Measurements from ENCODE around the gene SAP130.

The SAP130 gene

DNA sequence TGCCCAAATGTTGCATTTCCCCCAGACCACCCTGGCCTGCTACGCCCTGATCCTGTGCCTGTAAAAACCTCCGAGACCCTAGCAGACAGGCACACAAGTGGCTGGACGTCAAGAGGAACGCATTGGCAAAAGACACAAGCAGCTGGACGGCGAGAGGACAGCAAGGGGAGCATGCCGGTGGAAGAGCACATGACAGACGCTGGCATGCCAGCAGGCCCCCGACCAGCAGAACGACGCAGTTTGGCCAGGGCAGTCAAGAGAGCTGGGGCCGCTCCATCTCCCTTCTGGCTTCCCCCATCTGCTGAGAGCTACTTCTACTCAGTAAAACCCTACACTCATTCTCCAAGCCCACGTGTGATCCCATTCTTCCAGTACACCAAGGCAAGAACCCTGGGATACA is 42.1 kb downstream of the SAP130 start:
- Histone ChIP-seq H3K9me3 (ENCODE audit: low read depth, low read length) (no peaks in the 10 kb centered on the region), H3K36me3 (ENCODE audit: insufficient read depth, low read length) (peaks cover 66% of the 10 kb centered on the region), H3K4me3 (no peak overlapping the region), H3K9ac (ENCODE audit: insufficient read length) (no peak overlapping the region), H3K27ac (no peak overlapping the region)
- TF ChIP-seq EZH2 (IDR thresholded peaks at IDR 0.05), result no peak
- TF ChIP-seq POLR2AphosphoS5 (IDR thresholded peaks at IDR 0.05; ENCODE audit: borderline replicate concordance, low read depth, low read length), result no peak
- TF ChIP-seq FOXP2 (optimal IDR thresholded peaks at IDR 0.05; ENCODE audit: control extremely low read depth, extremely low read length, insufficient read depth), result no peak
- no peak for DNase-seq (ENCODE audit: low read depth, low spot score)

GRCh38 chr2:127985026-127985734 is 42.7 kb downstream of the SAP130 start:
- no peak for DNase-seq (ENCODE audit: low read depth, low spot score)
- peaks cover 62% of the 10 kb centered on the region for H3K36me3 ChIP-seq (ENCODE audit: insufficient read depth, low read length)

GRCh38 chr2:127984551-127984950 is 43.3 kb downstream of the SAP130 start:
- no peak for DNase-seq (ENCODE audit: low read depth, low spot score)
- Histone ChIP-seq H3K9ac (ENCODE audit: insufficient read length) (no peak overlapping the region), H3K9me3 (ENCODE audit: low read depth, low read length) (no peaks in the 10 kb centered on the region), H3K27ac (no peak overlapping the region), H3K4me3 (no peak overlapping the region), H3K36me3 (ENCODE audit: insufficient read depth, low read length) (peaks cover 60% of the 10 kb centered on the region)
- TF ChIP-seq EZH2 (IDR thresholded peaks at IDR 0.05), result no peak
- no peak for TF ChIP-seq POLR2AphosphoS5 (IDR thresholded peaks at IDR 0.05; ENCODE audit: borderline replicate concordance, low read depth, low read length)
- TF ChIP-seq FOXP2 (optimal IDR thresholded peaks at IDR 0.05; ENCODE audit: control extremely low read depth, extremely low read length, insufficient read depth), result no peak

More at GRCh38 chr2:127985026-127985734, 42.7 kb downstream of the SAP130 start:
- no peak overlapping the region for H3K9ac ChIP-seq (ENCODE audit: insufficient read length)
- no peak overlapping the region for H3K4me3 ChIP-seq
- H3K27ac ChIP-seq, result no peak overlapping the region
- no peaks in the 10 kb centered on the region for H3K9me3 ChIP-seq (ENCODE audit: low read depth, low read length)
- TF ChIP-seq POLR2AphosphoS5 (IDR thresholded peaks at IDR 0.05; ENCODE audit: borderline replicate concordance, low read depth, low read length) (no peak), EZH2 (IDR thresholded peaks at IDR 0.05) (no peak), FOXP2 (optimal IDR thresholded peaks at IDR 0.05; ENCODE audit: control extremely low read depth, extremely low read length, insufficient read depth) (no peak)

DNA sequence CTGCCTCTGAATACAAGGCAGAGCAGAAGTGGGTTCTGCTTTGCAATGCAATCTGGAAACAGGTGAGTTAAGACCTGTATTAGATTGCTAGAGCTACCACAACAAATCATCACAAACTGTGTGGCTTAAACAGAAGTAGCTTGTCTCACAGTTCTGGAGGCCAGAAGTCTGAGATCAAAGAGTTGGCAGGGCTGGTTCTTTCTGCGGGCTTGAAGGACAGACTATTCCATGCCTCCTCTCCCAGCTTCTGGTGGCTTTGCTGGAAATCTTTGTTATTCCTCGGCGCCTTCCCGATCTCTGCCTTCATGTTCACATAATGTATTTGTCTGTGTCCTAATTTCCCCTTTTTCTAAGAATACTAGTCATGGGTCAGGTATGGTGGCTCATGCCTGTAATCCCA is 58.4 kb downstream of the SAP130 start:
- no peak overlapping the region for H3K4me3 ChIP-seq
- no peak for DNase-seq (ENCODE audit: low read depth, low spot score)
- no peak overlapping the region for H3K27ac ChIP-seq
- no peaks in the 10 kb centered on the region for H3K9me3 ChIP-seq (ENCODE audit: low read depth, low read length)
- no peak overlapping the region for H3K9ac ChIP-seq (ENCODE audit: insufficient read length)
- no peak for TF ChIP-seq FOXP2 (optimal IDR thresholded peaks at IDR 0.05; ENCODE audit: control extremely low read depth, extremely low read length, insufficient read depth)
- H3K36me3 ChIP-seq (ENCODE audit: insufficient read depth, low read length), result peaks cover 14% of the 10 kb centered on the region

DNA sequence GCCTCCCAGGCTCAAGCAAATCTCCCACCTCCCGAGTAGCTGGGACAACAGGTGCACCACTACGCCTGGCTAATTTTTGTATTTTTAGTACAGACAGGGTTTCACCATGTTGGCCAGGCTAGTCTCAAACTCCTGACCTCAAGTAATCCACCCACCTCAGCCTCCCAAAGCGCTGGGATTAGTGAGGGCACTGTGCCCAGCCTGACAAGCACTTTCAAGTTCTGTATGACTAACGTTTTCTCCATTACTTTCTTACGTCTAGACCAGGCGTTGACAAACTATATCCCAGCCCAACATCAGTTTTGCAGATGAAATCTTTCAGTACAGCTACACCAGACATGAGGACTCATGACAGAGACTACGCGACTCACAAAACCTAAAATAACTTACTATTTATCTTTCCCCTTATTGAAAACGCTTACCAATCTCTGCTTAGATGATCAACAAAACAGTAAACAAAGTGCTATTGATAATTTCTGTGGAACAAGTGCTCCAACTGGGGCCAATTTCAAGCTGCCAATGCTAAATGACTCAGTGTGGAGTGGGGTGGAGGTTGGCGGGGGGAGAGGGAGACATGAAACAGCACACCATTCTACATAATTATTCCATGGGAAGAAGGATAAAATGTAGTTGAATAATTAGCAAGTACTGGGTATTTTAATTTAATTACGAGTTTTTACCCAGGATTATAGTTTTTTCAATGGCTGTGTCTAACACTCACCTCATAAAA is 59.1 kb downstream of the SAP130 start:
- TF ChIP-seq POLR2AphosphoS5 (IDR thresholded peaks at IDR 0.05; ENCODE audit: borderline replicate concordance, low read depth, low read length) (no peak), FOXP2 (optimal IDR thresholded peaks at IDR 0.05; ENCODE audit: control extremely low read depth, extremely low read length, insufficient read depth) (no peak), EZH2 (IDR thresholded peaks at IDR 0.05) (no peak)
- Histone ChIP-seq H3K36me3 (ENCODE audit: insufficient read depth, low read length) (peaks cover 14% of the 10 kb centered on the region), H3K9me3 (ENCODE audit: low read depth, low read length) (no peaks in the 10 kb centered on the region), H3K27ac (no peak overlapping the region), H3K9ac (ENCODE audit: insufficient read length) (no peak overlapping the region), H3K4me3 (no peak overlapping the region)
- DNase-seq (ENCODE audit: low read depth, low spot score), result no peak

DNA sequence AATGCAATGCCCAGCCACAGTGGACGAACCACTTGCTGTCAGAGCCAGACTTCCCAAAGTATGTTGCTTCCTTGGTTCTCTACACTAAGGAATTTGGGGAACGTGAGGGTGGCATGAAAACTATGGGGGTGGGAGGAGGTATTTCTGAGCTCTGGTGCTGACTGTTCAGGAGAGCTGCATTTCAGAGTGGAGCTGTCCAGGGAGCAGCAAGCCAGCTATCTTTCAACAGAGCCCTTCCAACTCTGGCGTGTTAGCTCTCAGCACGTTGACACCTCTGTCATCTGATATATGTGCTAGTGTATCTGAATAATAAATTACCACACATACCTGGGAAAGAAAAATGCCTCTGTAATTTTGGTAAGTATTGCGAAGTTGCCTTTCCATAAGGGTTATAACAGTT is 66.1 kb downstream of the SAP130 start:
- H3K9ac ChIP-seq (ENCODE audit: insufficient read length), result no peak overlapping the region
- H3K36me3 ChIP-seq (ENCODE audit: insufficient read depth, low read length), result peaks cover 26% of the 10 kb centered on the region
- no peaks in the 10 kb centered on the region for H3K9me3 ChIP-seq (ENCODE audit: low read depth, low read length)
- no peak overlapping the region for H3K27ac ChIP-seq
- no peak for DNase-seq (ENCODE audit: low read depth, low spot score)
- TF ChIP-seq EZH2 (IDR thresholded peaks at IDR 0.05), result no peak
- no peak for TF ChIP-seq FOXP2 (optimal IDR thresholded peaks at IDR 0.05; ENCODE audit: control extremely low read depth, extremely low read length, insufficient read depth)
- no peak for TF ChIP-seq POLR2AphosphoS5 (IDR thresholded peaks at IDR 0.05; ENCODE audit: borderline replicate concordance, low read depth, low read length)
- H3K4me3 ChIP-seq, result no peak overlapping the region

GRCh38 chr2:127957240-127957639 is 70.6 kb downstream of the SAP130 start:
- Histone ChIP-seq H3K9me3 (ENCODE audit: low read depth, low read length) (no peaks in the 10 kb centered on the region), H3K36me3 (ENCODE audit: insufficient read depth, low read length) (peaks cover 34% of the 10 kb centered on the region), H3K9ac (ENCODE audit: insufficient read length) (no peak overlapping the region), H3K27ac (no peak overlapping the region), H3K4me3 (no peak overlapping the region)
- no peak for TF ChIP-seq EZH2 (IDR thresholded peaks at IDR 0.05)
- TF ChIP-seq POLR2AphosphoS5 (IDR thresholded peaks at IDR 0.05; ENCODE audit: borderline replicate concordance, low read depth, low read length), result no peak
- no peak for DNase-seq (ENCODE audit: low read depth, low spot score)

DNA sequence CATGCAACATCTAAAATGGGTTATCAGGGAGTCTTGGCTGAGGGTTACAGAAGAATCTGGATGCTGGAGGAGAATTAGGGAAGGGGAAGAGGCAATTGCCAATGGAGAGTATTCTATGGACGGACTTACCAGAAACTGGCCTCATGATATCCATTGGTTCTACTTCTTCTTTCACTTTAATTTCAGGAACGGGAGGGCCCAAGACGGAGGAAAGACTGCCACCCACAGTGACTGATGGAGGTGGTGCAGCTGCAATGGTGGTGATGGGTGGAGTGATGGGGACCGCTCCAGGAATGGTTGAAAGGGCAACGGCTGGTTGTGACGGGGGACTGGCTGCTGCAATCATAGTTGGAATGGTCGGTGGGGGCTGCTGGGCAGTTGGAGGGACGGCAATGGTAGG is 73.0 kb downstream of the SAP130 start:
- TF ChIP-seq FOXP2 (optimal IDR thresholded peaks at IDR 0.05; ENCODE audit: control extremely low read depth, extremely low read length, insufficient read depth) (no peak), POLR2AphosphoS5 (IDR thresholded peaks at IDR 0.05; ENCODE audit: borderline replicate concordance, low read depth, low read length) (no peak), EZH2 (IDR thresholded peaks at IDR 0.05) (no peak)
- Histone ChIP-seq H3K36me3 (ENCODE audit: insufficient read depth, low read length) (peaks cover 44% of the 10 kb centered on the region), H3K9ac (ENCODE audit: insufficient read length) (no peak overlapping the region), H3K27ac (no peak overlapping the region), H3K4me3 (no peak overlapping the region), H3K9me3 (ENCODE audit: low read depth, low read length) (no peaks in the 10 kb centered on the region)
- no peak for DNase-seq (ENCODE audit: low read depth, low spot score)
